Sigmoid colon (tissue), 7 donors: ENCODE data around the gene WBP2NL. TPM values are rescaled to one million over a fixed set of nuclear protein-coding genes. Genes with fewer than 3 reads are reported as not detected.

Experiments
- DNase-seq: peaks from one replicate; pipeline ENCODE4 v3.0.0-alpha.2; 2019
- H3K27ac ChIP-seq, 4 donors: fragments of 200-600 bp; sonication (generic); one replicate each; pipeline ENCODE4 v1.5.1; 2016 to 2019; ENCODE audit warnings: mild to moderate bottlenecking in 1 of 4
- H3K27me3 ChIP-seq, 3 donors: fragments of 200-600 bp; sonication (generic); one replicate each; pipeline ENCODE4 v1.5.1; 2019; ENCODE audit warnings: mild to moderate bottlenecking in 1 of 3
- H3K36me3 ChIP-seq, 4 donors: fragments of 200-600 bp; sonication (generic); one replicate each; pipeline ENCODE4 v1.5.1; 2016 to 2019
- H3K4me1 ChIP-seq, 4 donors: fragments of 200-600 bp; sonication (generic); one replicate each; pipeline ENCODE4 v1.5.1; 2017 to 2019
- H3K4me3 ChIP-seq, 4 donors: fragments of 200-600 bp; sonication (generic); one replicate each; pipeline ENCODE4 v1.5.1; 2017 to 2019; ENCODE audit warnings: mild to moderate bottlenecking in 2 of 4, moderate library complexity in 1 of 4
- H3K9me3 ChIP-seq, 4 donors: fragments of 200-600 bp in 3 of 4; sonication (generic) in 3 of 4; one replicate each; pipeline versions ENCODE4 v1.5.1 to v1.6.1; 2013 to 2019
- EP300 ChIP-seq, 4 donors: sonication (generic); formaldehyde crosslinking; IDR thresholded peaks; one replicate each; pipeline ENCODE4 v1.6.1; 2017; ENCODE audit warnings: antibody characterized with exemption in 4 of 4
- POLR2A ChIP-seq, 2 donors: fragments of 450-650 bp; IDR thresholded peaks; one replicate each; pipeline ENCODE4 v1.6.1; 2016; ENCODE audit warnings: antibody characterized with exemption in 2 of 2, mild to moderate bottlenecking in 2 of 2, moderate library complexity in 2 of 2
- POLR2AphosphoS5 ChIP-seq, 4 donors: sonication (generic); formaldehyde crosslinking; IDR thresholded peaks; one replicate each; pipeline ENCODE4 v1.6.1; 2017; ENCODE audit warnings: antibody characterized with exemption in 4 of 4
- WGBS, 2 donors: extraction: QIAGEN DNeasy Blood & Tissue Kit; methylation state at CpG; one replicate each; pipeline ENCODE4 v1.1.7; 2013; 5-methylcytosine and 5-hydroxymethylcytosine counted together
- intact Hi-C: fragments of 100-400 bp; cut with DNase I; formaldehyde crosslinking; loops from one replicate; pipeline ENCODE4 v1.15.1; 2023
- polyA plus RNA-seq, 3 donors: library from polyadenylated mRNA; stranded (reverse); fragments of 200-250 nt; gene quantifications; one replicate each; pipeline ENCODE4 v1.2.3, GENCODE V29; 2013
- total RNA-seq, 4 donors: library from RNA; depleted of rRNA; stranded (reverse); fragments of >200 nt; gene quantifications; one replicate each; pipeline ENCODE4 v1.1.0, GENCODE V29; 2016
- TF ChIP-seq, protein P1 (sequence below), 4 experiments: fragments of 450-650 bp in 3 of 4; fragments of 200-600 bp in 1 of 4; IDR thresholded peaks; one replicate each; pipeline ENCODE4 v1.5.1; 2016 to 2019; ENCODE audit warnings: antibody characterized with exemption in 4 of 4, mild to moderate bottlenecking in 3 of 4, moderate library complexity in 2 of 4
- donor health status: healthy with polysubstance abuse.
- donor health status: Bipolar disorder and iron deficiency.
- donor health status: healthy.

WBP2NL gene
- total and polyA plus RNA-seq, 7 donors: 0.71 to 2.8 (median 0.92) TPM; not detected in 1

DNA sequence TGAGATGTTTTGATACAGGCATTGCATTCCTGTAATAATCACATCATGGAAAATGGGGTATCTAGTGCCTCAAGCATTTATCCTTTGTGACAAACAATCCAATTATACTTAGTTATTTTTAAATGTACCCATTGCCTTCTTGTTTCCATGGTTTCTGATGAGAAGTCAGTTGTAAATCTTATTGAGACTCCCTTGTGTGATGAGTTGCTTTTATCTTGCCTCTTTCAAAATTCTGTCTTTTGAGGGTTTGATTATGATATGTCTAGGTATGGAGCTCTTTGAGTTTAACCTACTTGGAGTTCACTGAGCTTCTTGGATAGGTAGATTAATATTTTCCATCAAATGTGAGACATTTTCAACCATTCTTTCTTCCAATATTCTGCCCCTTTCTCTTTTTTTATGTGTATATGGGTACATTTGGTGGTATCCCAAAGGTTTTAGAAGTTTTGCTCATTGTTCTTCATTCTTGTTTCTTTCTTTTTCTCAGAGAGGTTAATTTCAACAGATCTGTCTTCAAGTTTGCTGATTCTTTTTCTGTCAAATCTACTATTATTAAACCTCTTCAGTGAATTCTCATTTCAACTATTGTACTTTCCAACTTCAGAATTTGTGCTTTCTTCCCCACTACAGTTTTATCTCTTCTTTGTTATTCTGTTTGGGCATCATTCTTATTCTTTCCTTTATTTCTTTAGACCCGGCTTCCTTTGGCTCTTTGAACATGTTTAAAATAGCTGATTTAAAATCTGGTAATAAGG is 58.3 kb downstream of the WBP2NL start:
- peaks cover 0 to 4% (median 0%) of the 10 kb centered on the region in 4 donors for H3K9me3 ChIP-seq
- no peak for DNase-seq
- TF ChIP-seq, protein P1, sequence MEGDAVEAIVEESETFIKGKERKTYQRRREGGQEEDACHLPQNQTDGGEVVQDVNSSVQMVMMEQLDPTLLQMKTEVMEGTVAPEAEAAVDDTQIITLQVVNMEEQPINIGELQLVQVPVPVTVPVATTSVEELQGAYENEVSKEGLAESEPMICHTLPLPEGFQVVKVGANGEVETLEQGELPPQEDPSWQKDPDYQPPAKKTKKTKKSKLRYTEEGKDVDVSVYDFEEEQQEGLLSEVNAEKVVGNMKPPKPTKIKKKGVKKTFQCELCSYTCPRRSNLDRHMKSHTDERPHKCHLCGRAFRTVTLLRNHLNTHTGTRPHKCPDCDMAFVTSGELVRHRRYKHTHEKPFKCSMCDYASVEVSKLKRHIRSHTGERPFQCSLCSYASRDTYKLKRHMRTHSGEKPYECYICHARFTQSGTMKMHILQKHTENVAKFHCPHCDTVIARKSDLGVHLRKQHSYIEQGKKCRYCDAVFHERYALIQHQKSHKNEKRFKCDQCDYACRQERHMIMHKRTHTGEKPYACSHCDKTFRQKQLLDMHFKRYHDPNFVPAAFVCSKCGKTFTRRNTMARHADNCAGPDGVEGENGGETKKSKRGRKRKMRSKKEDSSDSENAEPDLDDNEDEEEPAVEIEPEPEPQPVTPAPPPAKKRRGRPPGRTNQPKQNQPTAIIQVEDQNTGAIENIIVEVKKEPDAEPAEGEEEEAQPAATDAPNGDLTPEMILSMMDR (IDR thresholded peaks at IDR 0.05): no peak
- no peak for TF ChIP-seq EP300 (IDR thresholded peaks at IDR 0.05)
- peaks cover 0 to 39% (median 27%) of the 10 kb centered on the region in 4 donors for H3K36me3 ChIP-seq
- H3K27ac ChIP-seq: no peak overlapping the region
- no peaks in the 10 kb centered on the region for H3K4me1 ChIP-seq
- intact Hi-C loops: no loop called here
- H3K27me3 ChIP-seq: no peaks in the 10 kb centered on the region
- H3K4me3 ChIP-seq: no peak overlapping the region
- 96 to 99% methylated on average over 1 of the region's 1 CpG for WGBS, 2 donors

DNA sequence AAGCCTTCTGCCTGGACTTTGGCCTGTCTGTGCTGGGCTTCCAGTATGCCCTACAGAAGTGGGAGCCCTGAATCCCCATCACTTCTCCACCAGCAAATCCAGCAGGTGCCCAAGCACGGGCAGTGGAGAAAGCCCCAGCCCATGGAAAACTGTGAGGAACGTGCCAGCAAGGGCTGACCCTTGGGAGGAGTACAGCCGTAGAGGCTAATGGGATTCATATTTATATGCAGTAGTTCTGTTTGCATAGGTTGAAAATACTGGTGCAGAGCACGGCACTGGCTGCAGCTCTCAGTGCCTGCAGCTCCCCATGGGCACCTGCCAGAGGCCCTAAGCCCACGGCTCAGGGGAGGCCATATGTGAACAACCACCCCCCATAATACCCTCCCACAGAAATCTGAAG is 61.9 kb downstream of the WBP2NL start:
- 89 to 96% methylated on average over 5 of the region's 5 CpGs for WGBS, 2 donors
- Histone ChIP-seq H3K36me3 (peaks cover 0 to 71% (median 35%) of the 10 kb centered on the region in 4 donors), H3K9me3 (peaks cover 0 to 4% (median 0%) of the 10 kb centered on the region in 4 donors), H3K4me1 (no peaks in the 10 kb centered on the region), H3K27ac (no peak overlapping the region), H3K27me3 (no peaks in the 10 kb centered on the region), H3K4me3 (no peak overlapping the region)
- no peak for TF ChIP-seq EP300 (IDR thresholded peaks at IDR 0.05)
- TF ChIP-seq POLR2AphosphoS5 (IDR thresholded peaks at IDR 0.05): no peak
- TF ChIP-seq, protein P1 (IDR thresholded peaks at IDR 0.05): no peak
- no peak for TF ChIP-seq POLR2A (IDR thresholded peaks at IDR 0.05)
- intact Hi-C loops: no loop called here
- DNase-seq: no peak

DNA sequence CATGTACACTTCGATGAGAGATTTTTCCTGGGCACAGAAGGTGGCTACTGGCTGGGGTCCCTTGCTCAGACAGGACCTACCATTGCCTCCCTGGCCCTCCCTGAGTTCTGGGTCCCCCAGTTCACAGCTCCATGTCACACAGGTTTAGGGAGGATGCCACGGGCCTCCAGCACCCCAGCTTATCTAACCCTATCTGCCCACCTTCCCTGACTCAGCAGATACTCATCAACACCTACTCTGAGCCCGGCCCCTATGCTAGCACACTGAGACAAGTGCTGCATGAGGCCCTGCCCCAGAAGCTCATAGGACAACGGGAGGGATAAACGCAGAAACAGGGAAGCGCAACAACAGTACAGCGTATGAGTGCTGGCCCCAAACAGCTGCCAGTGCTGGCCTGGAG is 62.5 kb downstream of the WBP2NL start:
- H3K27ac ChIP-seq: no peak overlapping the region
- intact Hi-C loops: no loop called here
- DNase-seq: no peak
- no peaks in the 10 kb centered on the region for H3K27me3 ChIP-seq
- no peaks in the 10 kb centered on the region for H3K4me1 ChIP-seq
- peaks cover 0 to 77% (median 38%) of the 10 kb centered on the region in 4 donors for H3K36me3 ChIP-seq
- TF ChIP-seq EP300 (IDR thresholded peaks at IDR 0.05) (no peak), POLR2AphosphoS5 (IDR thresholded peaks at IDR 0.05) (no peak), POLR2A (IDR thresholded peaks at IDR 0.05) (no peak)
- TF ChIP-seq, protein P1 (IDR thresholded peaks at IDR 0.05): no peak
- H3K9me3 ChIP-seq: peaks cover 0 to 4% (median 0%) of the 10 kb centered on the region in 4 donors
- no peak overlapping the region for H3K4me3 ChIP-seq
- 96 to 98% methylated on average over 7 of the region's 7 CpGs for WGBS, 2 donors

DNA sequence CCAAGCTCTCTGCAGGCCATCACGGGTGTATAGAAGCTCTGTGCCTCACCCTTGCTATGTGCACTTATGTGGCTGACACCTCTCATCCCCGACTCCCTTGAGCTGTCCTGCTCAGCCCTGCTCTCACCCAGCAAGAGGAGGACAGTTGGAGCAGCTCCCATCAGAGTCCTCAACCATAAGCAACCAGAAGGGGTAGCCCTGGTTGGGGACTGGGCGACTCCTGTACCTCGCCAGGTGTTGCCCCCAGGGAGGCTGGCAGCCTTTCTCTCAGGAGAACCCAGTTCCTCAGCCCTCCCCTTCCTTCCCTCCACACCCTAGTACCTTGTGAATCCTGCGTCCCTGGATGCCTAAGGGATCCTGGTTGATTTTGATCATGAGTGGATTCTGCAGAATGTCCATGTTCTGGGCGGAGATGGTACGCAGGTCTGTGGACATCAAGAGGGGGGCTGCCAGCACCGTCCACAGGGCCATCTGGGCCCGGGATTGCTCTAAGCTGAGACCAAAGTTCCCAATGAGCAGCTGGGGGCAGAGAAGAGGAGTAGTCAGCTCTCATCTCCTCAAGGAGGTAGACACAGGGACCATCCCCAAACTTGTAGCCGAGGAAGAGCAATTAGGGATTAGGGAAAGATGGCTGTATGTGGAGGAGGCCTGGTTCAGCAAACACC is 64.0 kb downstream of the WBP2NL start:
- H3K9me3 ChIP-seq: no peaks in the 10 kb centered on the region
- no peaks in the 10 kb centered on the region for H3K4me1 ChIP-seq
- H3K27ac ChIP-seq: no peak overlapping the region
- peaks cover 0 to 92% (median 51%) of the 10 kb centered on the region in 4 donors for H3K36me3 ChIP-seq
- DNase-seq: no peak
- H3K4me3 ChIP-seq: no peak overlapping the region
- WGBS, 2 donors: 91 to 96% methylated on average over 10 of the region's 10 CpGs
- TF ChIP-seq POLR2A (IDR thresholded peaks at IDR 0.05): no peak
- no peak for TF ChIP-seq POLR2AphosphoS5 (IDR thresholded peaks at IDR 0.05)
- no peak for TF ChIP-seq EP300 (IDR thresholded peaks at IDR 0.05)
- TF ChIP-seq, protein P1 (IDR thresholded peaks at IDR 0.05): no peak
- H3K27me3 ChIP-seq: no peaks in the 10 kb centered on the region
- intact Hi-C loops: no loop called here
